HEK293 (cell line): Measurements from ENCODE around the gene SEC22A.

ENCODE experiments used
- CTCF ChIA-PET: fragments of 350-600 bp; formaldehyde crosslinking; extraction: SDS; loops from one replicate; lab custom pipeline; 2021; ENCODE audit warnings: antibody characterized with exemption; lab: Yijun Ruan, JAX
- POLR2A ChIA-PET: fragments of 300-600 bp; formaldehyde crosslinking; extraction: SDS; loops from one replicate; lab custom pipeline; 2020; ENCODE audit warnings: antibody characterized with exemption, inconsistent platforms; lab: Yijun Ruan, JAX
- H3K27ac ChIP-seq: fragments of 200-500 bp; sonication (Bioruptor generic); 2 replicates; pipeline ENCODE4 v1.5.1; 2014; ENCODE audit warnings: low read depth, low read length, control low read depth, inconsistent platforms; ENCODE audit errors: extremely low read depth
- H3K36me3 ChIP-seq, 2 experiments: fragments of 200-500 bp in 1 of 2; sonication (Bioruptor generic) in 1 of 2; 1 replicate in 1 of 2; 2 replicates in 1 of 2; pipeline ENCODE4 v1.5.1; 2014 to 2017; ENCODE audit warnings: inconsistent platforms in 2 of 2, low read length in 2 of 2; ENCODE audit not compliant: control insufficient read depth in 2 of 2, insufficient read depth in 1 of 2
- H3K4me1 ChIP-seq: fragments of 200-500 bp; sonication (Bioruptor generic); 2 replicates; pipeline ENCODE4 v1.5.1; 2014; ENCODE audit warnings: mild to moderate bottlenecking, low read length, inconsistent platforms; ENCODE audit not compliant: control insufficient read depth, insufficient read depth
- H3K4me3 ChIP-seq: 2 replicates; pipeline ENCODE4 v1.5.1; 2011; ENCODE audit warnings: low read depth, mild to moderate bottlenecking, control low read depth, low read length, moderate library complexity
- H3K9me3 ChIP-seq: fragments of 200-500 bp; sonication (Bioruptor generic); 2 replicates; pipeline ENCODE4 v1.5.1; 2014; ENCODE audit warnings: low read depth, low read length, inconsistent platforms; ENCODE audit not compliant: control insufficient read depth, insufficient read depth
- FEZF1 ChIP-seq: fragments of 450-650 bp; formaldehyde crosslinking; IDR thresholded peaks from 2 replicates; pipeline ENCODE4 v1.5.1; 2016; ENCODE audit warnings: missing biosample characterization, missing genetic modification characterization
- GLI4 ChIP-seq: fragments of 450-650 bp; formaldehyde crosslinking; IDR thresholded peaks from 2 replicates; pipeline ENCODE4 v1.5.1; 2016; ENCODE audit warnings: missing biosample characterization, missing genetic modification characterization
- IKZF3 ChIP-seq: fragments of 450-650 bp; IDR thresholded peaks from 2 replicates; pipeline ENCODE4 v1.5.0; 2018; ENCODE audit warnings: missing biosample characterization, mild to moderate bottlenecking, missing genetic modification characterization, moderate library complexity
- KLF7 ChIP-seq: fragments of 450-650 bp; formaldehyde crosslinking; IDR thresholded peaks from 2 replicates; pipeline ENCODE4 v1.5.1; 2016; ENCODE audit warnings: missing biosample characterization, missing genetic modification characterization, borderline replicate concordance
- TRIM28 ChIP-seq: IDR thresholded peaks from 2 replicates; pipeline ENCODE4 v1.6.1; 2011; ENCODE audit warnings: low read length, control low read depth, borderline replicate concordance
- YY1 ChIP-seq: fragments of 450-650 bp; formaldehyde crosslinking; IDR thresholded peaks from 2 replicates; pipeline ENCODE4 v1.5.1; 2018; ENCODE audit warnings: missing biosample characterization, missing genetic modification characterization
- ZNF157 ChIP-seq: fragments of 450-650 bp; formaldehyde crosslinking; IDR thresholded peaks from 2 replicates; pipeline ENCODE4 v1.5.1; 2016; ENCODE audit warnings: missing biosample characterization, missing genetic modification characterization
- ZNF174 ChIP-seq: fragments of 450-650 bp; formaldehyde crosslinking; IDR thresholded peaks from 2 replicates; pipeline ENCODE4 v1.5.0; 2017; ENCODE audit warnings: missing biosample characterization, mild to moderate bottlenecking, missing genetic modification characterization
- ZNF211 ChIP-seq: fragments of 450-650 bp; formaldehyde crosslinking; IDR thresholded peaks from 2 replicates; pipeline ENCODE4 v1.5.1; 2016; ENCODE audit warnings: low read depth, missing biosample characterization, missing genetic modification characterization
- ZNF366 ChIP-seq: fragments of 450-650 bp; formaldehyde crosslinking; conservative IDR thresholded peaks from 2 replicates; pipeline ENCODE4 v1.5.1; 2016; ENCODE audit warnings: missing biosample characterization, missing genetic modification characterization
- ZNF37A ChIP-seq: fragments of 450-650 bp; IDR thresholded peaks from 2 replicates; pipeline ENCODE4 v1.5.1; 2018; ENCODE audit warnings: missing biosample characterization, missing genetic modification characterization
- ZNF394 ChIP-seq: fragments of 450-650 bp; formaldehyde crosslinking; IDR thresholded peaks from 2 replicates; pipeline ENCODE4 v1.5.1; 2016; ENCODE audit warnings: missing biosample characterization, missing genetic modification characterization, mild to moderate bottlenecking, moderate library complexity, borderline replicate concordance
- ZNF501 ChIP-seq: fragments of 450-650 bp; formaldehyde crosslinking; IDR thresholded peaks from 2 replicates; pipeline ENCODE4 v1.5.1; 2016; ENCODE audit warnings: missing biosample characterization, missing genetic modification characterization
- ZNF747 ChIP-seq: fragments of 450-650 bp; formaldehyde crosslinking; IDR thresholded peaks from 2 replicates; pipeline ENCODE4 v1.5.1; 2016; ENCODE audit warnings: missing biosample characterization, missing genetic modification characterization
- ZNF792 ChIP-seq: fragments of 450-650 bp; formaldehyde crosslinking; IDR thresholded peaks from 2 replicates; pipeline ENCODE4 v1.5.1; 2016; ENCODE audit warnings: missing biosample characterization, missing genetic modification characterization
- TF ChIP-seq, protein P1 (sequence below): fragments of 450-650 bp; formaldehyde crosslinking; IDR thresholded peaks from 2 replicates; pipeline ENCODE4 v1.5.1; 2016; ENCODE audit warnings: missing biosample characterization, missing genetic modification characterization
- TF ChIP-seq, protein P2 (sequence below): fragments of 450-650 bp; formaldehyde crosslinking; IDR thresholded peaks from 2 replicates; pipeline ENCODE4 v1.5.1; 2016; ENCODE audit warnings: missing biosample characterization, missing genetic modification characterization
- TF ChIP-seq, protein P3 (sequence below): fragments of 450-650 bp; formaldehyde crosslinking; IDR thresholded peaks from 2 replicates; pipeline ENCODE4 v1.5.1; 2016; ENCODE audit warnings: missing biosample characterization, missing genetic modification characterization
- TF ChIP-seq, protein P4 (sequence below): fragments of 450-650 bp; formaldehyde crosslinking; IDR thresholded peaks from 2 replicates; pipeline ENCODE4 v1.5.1; 2016; ENCODE audit warnings: missing biosample characterization, missing genetic modification characterization
- TF ChIP-seq, protein P5 (sequence below): fragments of 450-650 bp; formaldehyde crosslinking; optimal IDR thresholded peaks from 2 replicates; pipeline ENCODE3; 2016; ENCODE audit warnings: missing biosample characterization, mild to moderate bottlenecking, missing genetic modification characterization
- TF ChIP-seq, protein P6 (sequence below): fragments of 450-650 bp; formaldehyde crosslinking; IDR thresholded peaks from 2 replicates; pipeline ENCODE4 v1.5.1; 2016; ENCODE audit warnings: missing biosample characterization, missing genetic modification characterization
- TF ChIP-seq, protein P7 (sequence below): fragments of 450-650 bp; formaldehyde crosslinking; conservative IDR thresholded peaks from 2 replicates; pipeline ENCODE4 v1.5.1; 2016; ENCODE audit warnings: low read depth, missing biosample characterization, missing genetic modification characterization

Gene SEC22A, protein sequence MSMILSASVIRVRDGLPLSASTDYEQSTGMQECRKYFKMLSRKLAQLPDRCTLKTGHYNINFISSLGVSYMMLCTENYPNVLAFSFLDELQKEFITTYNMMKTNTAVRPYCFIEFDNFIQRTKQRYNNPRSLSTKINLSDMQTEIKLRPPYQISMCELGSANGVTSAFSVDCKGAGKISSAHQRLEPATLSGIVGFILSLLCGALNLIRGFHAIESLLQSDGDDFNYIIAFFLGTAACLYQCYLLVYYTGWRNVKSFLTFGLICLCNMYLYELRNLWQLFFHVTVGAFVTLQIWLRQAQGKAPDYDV

GRCh38 chr3:123201557-123202427, at the start of gene SEC22A:
Gene SEC22A (plus strand): TSS chr3:123201943. CDS start chr3:123209218, 7,275 bp downstream.
- ChIA-PET CTCF (interaction anchor here (0.5 to 1.1 kb wide), 3 partner anchors 260 to 898 kb away, joined by 3 to 4 read pairs (median 3); no protein-coding TSS in a partner anchor), POLR2A (interaction anchor here (0.6 to 1.9 kb wide), 9 partner anchors 8 to 785 kb away, joined by 3 to 7 read pairs (median 3); partner anchors contain the start of genes HSPBAP1 and KPNA1)
- H3K4me3 ChIP-seq, result peak within 1 kb of the TSS; percentile 100
- H3K36me3 ChIP-seq, result no peaks in the 10 kb centered on the region
- H3K9me3 ChIP-seq, result no peaks in the 10 kb centered on the region
- H3K4me1 ChIP-seq, result no peaks in the 10 kb centered on the region
- H3K27ac ChIP-seq, result peak within 1 kb of the TSS; percentile 51
- TF ChIP-seq KLF7 (tag by site-specific recombination), result no peak
- no peak for TF ChIP-seq ZNF211
- TF ChIP-seq, protein P1, sequence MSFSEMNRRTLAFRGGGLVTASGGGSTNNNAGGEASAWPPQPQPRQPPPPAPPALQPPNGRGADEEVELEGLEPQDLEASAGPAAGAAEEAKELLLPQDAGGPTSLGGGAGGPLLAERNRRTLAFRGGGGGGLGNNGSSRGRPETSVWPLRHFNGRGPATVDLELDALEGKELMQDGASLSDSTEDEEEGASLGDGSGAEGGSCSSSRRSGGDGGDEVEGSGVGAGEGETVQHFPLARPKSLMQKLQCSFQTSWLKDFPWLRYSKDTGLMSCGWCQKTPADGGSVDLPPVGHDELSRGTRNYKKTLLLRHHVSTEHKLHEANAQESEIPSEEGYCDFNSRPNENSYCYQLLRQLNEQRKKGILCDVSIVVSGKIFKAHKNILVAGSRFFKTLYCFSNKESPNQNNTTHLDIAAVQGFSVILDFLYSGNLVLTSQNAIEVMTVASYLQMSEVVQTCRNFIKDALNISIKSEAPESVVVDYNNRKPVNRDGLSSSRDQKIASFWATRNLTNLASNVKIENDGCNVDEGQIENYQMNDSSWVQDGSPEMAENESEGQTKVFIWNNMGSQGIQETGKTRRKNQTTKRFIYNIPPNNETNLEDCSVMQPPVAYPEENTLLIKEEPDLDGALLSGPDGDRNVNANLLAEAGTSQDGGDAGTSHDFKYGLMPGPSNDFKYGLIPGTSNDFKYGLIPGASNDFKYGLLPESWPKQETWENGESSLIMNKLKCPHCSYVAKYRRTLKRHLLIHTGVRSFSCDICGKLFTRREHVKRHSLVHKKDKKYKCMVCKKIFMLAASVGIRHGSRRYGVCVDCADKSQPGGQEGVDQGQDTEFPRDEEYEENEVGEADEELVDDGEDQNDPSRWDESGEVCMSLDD (tag by site-specific recombination), result no peak
- TF ChIP-seq ZNF747 (tag by site-specific recombination), result no peak
- TF ChIP-seq, protein P2, sequence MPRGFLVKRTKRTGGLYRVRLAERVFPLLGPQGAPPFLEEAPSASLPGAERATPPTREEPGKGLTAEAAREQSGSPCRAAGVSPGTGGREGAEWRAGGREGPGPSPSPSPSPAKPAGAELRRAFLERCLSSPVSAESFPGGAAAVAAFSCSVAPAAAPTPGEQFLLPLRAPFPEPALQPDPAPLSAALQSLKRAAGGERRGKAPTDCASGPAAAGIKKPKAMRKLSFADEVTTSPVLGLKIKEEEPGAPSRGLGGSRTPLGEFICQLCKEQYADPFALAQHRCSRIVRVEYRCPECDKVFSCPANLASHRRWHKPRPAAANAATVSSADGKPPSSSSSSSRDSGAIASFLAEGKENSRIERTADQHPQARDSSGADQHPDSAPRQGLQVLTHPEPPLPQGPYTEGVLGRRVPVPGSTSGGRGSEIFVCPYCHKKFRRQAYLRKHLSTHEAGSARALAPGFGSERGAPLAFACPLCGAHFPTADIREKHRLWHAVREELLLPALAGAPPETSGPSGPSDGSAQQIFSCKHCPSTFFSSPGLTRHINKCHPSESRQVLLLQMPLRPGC (tag by site-specific recombination), result no peak
- 0 out of 2 replicates have a peak, but pooled peaks have one; percentile 32 for TF ChIP-seq FEZF1 (tag by site-specific recombination)
- no peak for TF ChIP-seq ZNF366 (tag by site-specific recombination)
- TF ChIP-seq GLI4 (tag by site-specific recombination), result no peak
- TF ChIP-seq, protein P3, sequence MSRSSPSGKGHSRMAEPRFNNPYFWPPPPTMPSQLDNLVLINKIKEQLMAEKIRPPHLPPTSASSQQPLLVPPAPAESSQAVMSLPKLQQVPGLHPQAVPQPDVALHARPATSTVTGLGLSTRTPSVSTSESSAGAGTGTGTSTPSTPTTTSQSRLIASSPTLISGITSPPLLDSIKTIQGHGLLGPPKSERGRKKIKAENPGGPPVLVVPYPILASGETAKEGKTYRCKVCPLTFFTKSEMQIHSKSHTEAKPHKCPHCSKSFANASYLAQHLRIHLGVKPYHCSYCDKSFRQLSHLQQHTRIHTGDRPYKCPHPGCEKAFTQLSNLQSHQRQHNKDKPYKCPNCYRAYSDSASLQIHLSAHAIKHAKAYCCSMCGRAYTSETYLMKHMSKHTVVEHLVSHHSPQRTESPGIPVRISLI (tag by site-specific recombination), result no peak
- TF ChIP-seq, protein P4, sequence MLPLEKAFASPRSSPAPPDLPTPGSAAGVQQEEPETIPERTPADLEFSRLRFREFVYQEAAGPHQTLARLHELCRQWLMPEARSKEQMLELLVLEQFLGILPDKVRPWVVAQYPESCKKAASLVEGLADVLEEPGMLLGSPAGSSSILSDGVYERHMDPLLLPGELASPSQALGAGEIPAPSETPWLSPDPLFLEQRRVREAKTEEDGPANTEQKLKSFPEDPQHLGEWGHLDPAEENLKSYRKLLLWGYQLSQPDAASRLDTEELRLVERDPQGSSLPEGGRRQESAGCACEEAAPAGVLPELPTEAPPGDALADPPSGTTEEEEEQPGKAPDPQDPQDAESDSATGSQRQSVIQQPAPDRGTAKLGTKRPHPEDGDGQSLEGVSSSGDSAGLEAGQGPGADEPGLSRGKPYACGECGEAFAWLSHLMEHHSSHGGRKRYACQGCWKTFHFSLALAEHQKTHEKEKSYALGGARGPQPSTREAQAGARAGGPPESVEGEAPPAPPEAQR (tag by site-specific recombination), result no peak
- TF ChIP-seq TRIM28, result peak; percentile 47; the same call in 1 of the 2 replicates
- peak; percentile 90 for TF ChIP-seq ZNF394
- TF ChIP-seq ZNF501, result no peak
- TF ChIP-seq ZNF792 (tag by site-specific recombination), result no peak
- TF ChIP-seq IKZF3, result no peak
- no peak for TF ChIP-seq YY1 (tag by site-specific recombination)
- TF ChIP-seq ZNF157 (tag by site-specific recombination), result no peak
- TF ChIP-seq, protein P5, sequence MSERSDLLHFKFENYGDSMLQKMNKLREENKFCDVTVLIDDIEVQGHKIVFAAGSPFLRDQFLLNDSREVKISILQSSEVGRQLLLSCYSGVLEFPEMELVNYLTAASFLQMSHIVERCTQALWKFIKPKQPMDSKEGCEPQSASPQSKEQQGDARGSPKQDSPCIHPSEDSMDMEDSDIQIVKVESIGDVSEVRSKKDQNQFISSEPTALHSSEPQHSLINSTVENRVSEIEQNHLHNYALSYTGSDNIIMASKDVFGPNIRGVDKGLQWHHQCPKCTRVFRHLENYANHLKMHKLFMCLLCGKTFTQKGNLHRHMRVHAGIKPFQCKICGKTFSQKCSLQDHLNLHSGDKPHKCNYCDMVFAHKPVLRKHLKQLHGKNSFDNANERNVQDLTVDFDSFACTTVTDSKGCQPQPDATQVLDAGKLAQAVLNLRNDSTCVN (tag by site-specific recombination), result peak; percentile 81
- TF ChIP-seq, protein P6, sequence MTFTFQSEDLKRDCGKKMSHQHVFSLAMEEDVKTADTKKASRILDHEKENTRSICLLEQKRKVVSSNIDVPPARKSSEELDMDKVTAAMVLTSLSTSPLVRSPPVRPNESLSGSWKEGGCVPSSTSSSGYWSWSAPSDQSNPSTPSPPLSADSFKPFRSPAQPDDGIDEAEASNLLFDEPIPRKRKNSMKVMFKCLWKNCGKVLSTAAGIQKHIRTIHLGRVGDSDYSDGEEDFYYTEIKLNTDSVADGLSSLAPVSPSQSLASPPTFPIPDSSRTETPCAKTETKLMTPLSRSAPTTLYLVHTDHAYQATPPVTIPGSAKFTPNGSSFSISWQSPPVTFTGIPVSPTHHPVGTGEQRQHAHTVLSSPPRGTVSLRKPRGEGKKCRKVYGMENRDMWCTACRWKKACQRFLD (tag by site-specific recombination), result no peak
- TF ChIP-seq, protein P7, sequence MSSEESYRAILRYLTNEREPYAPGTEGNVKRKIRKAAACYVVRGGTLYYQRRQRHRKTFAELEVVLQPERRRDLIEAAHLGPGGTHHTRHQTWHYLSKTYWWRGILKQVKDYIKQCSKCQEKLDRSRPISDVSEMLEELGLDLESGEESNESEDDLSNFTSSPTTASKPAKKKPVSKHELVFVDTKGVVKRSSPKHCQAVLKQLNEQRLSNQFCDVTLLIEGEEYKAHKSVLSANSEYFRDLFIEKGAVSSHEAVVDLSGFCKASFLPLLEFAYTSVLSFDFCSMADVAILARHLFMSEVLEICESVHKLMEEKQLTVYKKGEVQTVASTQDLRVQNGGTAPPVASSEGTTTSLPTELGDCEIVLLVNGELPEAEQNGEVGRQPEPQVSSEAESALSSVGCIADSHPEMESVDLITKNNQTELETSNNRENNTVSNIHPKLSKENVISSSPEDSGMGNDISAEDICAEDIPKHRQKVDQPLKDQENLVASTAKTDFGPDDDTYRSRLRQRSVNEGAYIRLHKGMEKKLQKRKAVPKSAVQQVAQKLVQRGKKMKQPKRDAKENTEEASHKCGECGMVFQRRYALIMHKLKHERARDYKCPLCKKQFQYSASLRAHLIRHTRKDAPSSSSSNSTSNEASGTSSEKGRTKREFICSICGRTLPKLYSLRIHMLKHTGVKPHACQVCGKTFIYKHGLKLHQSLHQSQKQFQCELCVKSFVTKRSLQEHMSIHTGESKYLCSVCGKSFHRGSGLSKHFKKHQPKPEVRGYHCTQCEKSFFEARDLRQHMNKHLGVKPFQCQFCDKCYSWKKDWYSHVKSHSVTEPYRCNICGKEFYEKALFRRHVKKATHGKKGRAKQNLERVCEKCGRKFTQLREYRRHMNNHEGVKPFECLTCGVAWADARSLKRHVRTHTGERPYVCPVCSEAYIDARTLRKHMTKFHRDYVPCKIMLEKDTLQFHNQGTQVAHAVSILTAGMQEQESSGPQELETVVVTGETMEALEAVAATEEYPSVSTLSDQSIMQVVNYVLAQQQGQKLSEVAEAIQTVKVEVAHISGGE (tag by site-specific recombination), result no peak
- no peak for TF ChIP-seq ZNF37A
- no peak for TF ChIP-seq ZNF174
